HepG2 (cell line): Measurements from ENCODE around the gene BATF. TPM values are rescaled to one million over a fixed set of nuclear protein-coding genes. Genes with fewer than 3 reads are reported as not detected.

ENCODE experiments used
- ATAC-seq: fragments of 200-7000 bp; cut with Tn5 transposase; 3 replicates; pipeline ENCODE4 v1.9.1; 2020; ENCODE audit warnings: mild to moderate bottlenecking, moderate library complexity
- BruUV-seq: library from RNA; stranded (reverse); fragments of 400-500 nt; replicated peaks from 2 replicates; lab custom pipeline; 2021; lab: Mats Ljungman, UMichigan
- CTCF ChIA-PET: fragments of 300-600 bp; formaldehyde crosslinking; extraction: SDS; loops from one replicate; lab custom pipeline; 2021; ENCODE audit warnings: low total read pairs, inconsistent platforms, low intra/inter-chr PET ratio; lab: Yijun Ruan, JAX
- POLR2A ChIA-PET: fragments of 350-600 bp; sonication (Branson Sonifier 250); formaldehyde crosslinking; loops from one replicate; lab custom pipeline; 2020; ENCODE audit warnings: antibody characterized with exemption, inconsistent platforms; lab: Yijun Ruan, JAX
- DNase-seq: peaks from one replicate; pipeline ENCODE4 v3.0.0-alpha.2; 2015; ENCODE audit warnings: low spot score
- FAIRE-seq: peaks from 3 replicates; lab custom pipeline; 2011; peaks lifted over from hg19 to GRCh38; lab: Jason Lieb, UNC
- H2AFZ ChIP-seq: one replicate; pipeline ENCODE4 v1.6.1; 2011; ENCODE audit warnings: low read length, inconsistent platforms
- H3K27ac ChIP-seq: fragments of 300-600 bp; 3 replicates; pipeline ENCODE4 v1.8.0; 2011; ENCODE audit warnings: mixed run types, mild to moderate bottlenecking, mixed read lengths, low read length, inconsistent platforms; ENCODE audit not compliant: insufficient read depth; ENCODE audit errors: extremely low read length
- H3K27me3 ChIP-seq, 2 experiments: fragments of 200-600 bp in 1 of 2; 2 replicates in 1 of 2; 3 replicates in 1 of 2; pipeline versions ENCODE4 v1.6.0 to v1.8.0; 2011; ENCODE audit warnings: low read length in 2 of 2, mild to moderate bottlenecking in 2 of 2, moderate library complexity in 2 of 2, inconsistent platforms in 1 of 2; ENCODE audit not compliant: insufficient read depth in 2 of 2, control insufficient read depth in 1 of 2
- H3K36me3 ChIP-seq, 2 experiments: fragments of 200-600 bp in 1 of 2; replicated peaks in 1 of 2; 2 replicates in 1 of 2; 3 replicates in 1 of 2; pipeline versions ENCODE4 v1.5.1 to v1.8.0; 2011; ENCODE audit warnings: low read length in 2 of 2, inconsistent platforms in 1 of 2; ENCODE audit not compliant: insufficient read depth in 2 of 2, control insufficient read depth in 1 of 2
- H3K4me1 ChIP-seq: 2 replicates; pipeline ENCODE4 v1.5.1; 2012; ENCODE audit warnings: low read length, inconsistent platforms; ENCODE audit not compliant: insufficient read depth
- H3K4me2 ChIP-seq: 2 replicates; pipeline ENCODE4 v1.6.0; 2011; ENCODE audit warnings: low read depth, low read length, inconsistent platforms
- H3K4me3 ChIP-seq, 3 experiments: fragments of 200-600 bp in 1 of 3; sonication (generic), shearing (Covaris generic) in 1 of 3; replicated peaks in 1 of 3; 2 replicates each; pipeline ENCODE4 v1.5.1; 2011 to 2016; ENCODE audit warnings: low read length in 3 of 3, inconsistent platforms in 2 of 3, low read depth in 2 of 3, mild to moderate bottlenecking in 2 of 3, control low read depth in 1 of 3, mixed read lengths in 1 of 3; ENCODE audit not compliant: insufficient read depth in 1 of 3
- H3K79me2 ChIP-seq: one replicate; pipeline ENCODE4 v1.6.1; 2011; ENCODE audit warnings: low read length, inconsistent platforms; ENCODE audit not compliant: insufficient read depth
- H3K9ac ChIP-seq: 2 replicates; pipeline ENCODE4 v1.6.0; 2011; ENCODE audit warnings: mild to moderate bottlenecking, low read depth, low read length, inconsistent platforms; ENCODE audit not compliant: insufficient read depth
- H3K9me3 ChIP-seq: 2 replicates; pipeline ENCODE4 v1.5.1; 2012; ENCODE audit warnings: mild to moderate bottlenecking, low read length
- H4K20me1 ChIP-seq: 2 replicates; pipeline ENCODE4 v1.6.0; 2011; ENCODE audit warnings: inconsistent platforms, mild to moderate bottlenecking, low read length, moderate library complexity; ENCODE audit not compliant: insufficient read depth
- BCL6 ChIP-seq: IDR thresholded peaks from 2 replicates; pipeline ENCODE4 v1.6.1; 2016; ENCODE audit warnings: missing genetic modification reagents, missing compliant biosample characterization
- HES4 ChIP-seq: sonication (generic); formaldehyde crosslinking; IDR thresholded peaks from 2 replicates; pipeline ENCODE4 v1.9.0; 2021; ENCODE audit warnings: mild to moderate bottlenecking, missing genetic modification reagents, borderline replicate concordance
- NR2F2 ChIP-seq: IDR thresholded peaks from 2 replicates; pipeline ENCODE4 v1.6.1; 2012; ENCODE audit warnings: low read depth, inconsistent platforms, borderline replicate concordance
- RFXAP ChIP-seq: sonication (generic); formaldehyde crosslinking; IDR thresholded peaks from 2 replicates; pipeline ENCODE4 v1.4.0; 2020; ENCODE audit warnings: missing genetic modification reagents, borderline replicate concordance
- SIN3B ChIP-seq: fragments of 150-350 bp; IDR thresholded peaks from 2 replicates; pipeline ENCODE4 v1.6.1; 2014; ENCODE audit warnings: low read length
- SP4 ChIP-seq: sonication (generic); formaldehyde crosslinking; IDR thresholded peaks from 2 replicates; pipeline ENCODE4 v1.8.1; 2023; ENCODE audit warnings: mild to moderate bottlenecking, missing genetic modification reagents
- ZBTB4 ChIP-seq: sonication (generic); formaldehyde crosslinking; IDR thresholded peaks from 2 replicates; pipeline ENCODE4 v1.4.0; 2020; ENCODE audit warnings: missing genetic modification reagents, mild to moderate bottlenecking, borderline replicate concordance
- ZNF263 ChIP-seq: sonication (generic); formaldehyde crosslinking; IDR thresholded peaks from 2 replicates; pipeline ENCODE4 v1.4.0; 2020; ENCODE audit warnings: missing genetic modification reagents
- WGBS: methylation state at CpG from one replicate; pipeline ENCODE4 v1.1.6; 2017; ENCODE audit warnings: low lambda C conversion rate; 5-methylcytosine and 5-hydroxymethylcytosine counted together
- in situ Hi-C: cut with HindIII; loops from 2 replicates; pipeline ENCODE4 v1.10.0; 2017; ENCODE audit warnings: low pct_unique_long_range_greater_than_20kb; ENCODE audit not compliant: extremely low pct_ligation_motif_present
- intact Hi-C: fragments of 100-400 bp; cut with micrococcal nuclease; formaldehyde crosslinking; loops from one replicate; pipeline ENCODE4 v1.10.0; 2022; ENCODE audit not compliant: unreplicated experiment
- polyA plus RNA-seq, 8 experiments: library from polyadenylated mRNA; depleted of rRNA in 3 of 8; stranded (reverse) in 7 of 8; unstranded in 1 of 8; fragments of >200 nt; fragmentation: Illumina TruSeq in 4 of 8; extraction: Trizol in 4 of 8; gene quantifications; 2 replicates each; pipeline versions ENCODE4 v1.2.1 to v1.2.3, GENCODE V29; 2011 to 2016; ENCODE audit warnings: low read depth in 4 of 8, missing spikeins in 1 of 8, mixed read lengths in 1 of 8; ENCODE audit not compliant: insufficient read depth in 1 of 8
- total RNA-seq, 5 experiments: library from RNA; depleted of rRNA; stranded (reverse); fragments of >200 nt; fragmentation: Illumina TruSeq; extraction: Trizol; gene quantifications; 2 replicates each; pipeline ENCODE4 v1.2.3, GENCODE V29; 2016; ENCODE audit warnings: low read depth in 1 of 5
- TF ChIP-seq, protein P1 (sequence below): sonication (generic); formaldehyde crosslinking; IDR thresholded peaks from 2 replicates; pipeline ENCODE4 v1.5.0; 2020; ENCODE audit warnings: missing genetic modification reagents
- TF ChIP-seq, protein P2 (sequence below), 2 experiments: sonication (generic) in 1 of 2; formaldehyde crosslinking in 1 of 2; IDR thresholded peaks; 2 replicates each; pipeline versions ENCODE4 v1.6.1 to v1.9.0; 2014 to 2022; ENCODE audit warnings: antibody characterized with exemption in 1 of 2, borderline replicate concordance in 1 of 2, inconsistent platforms in 1 of 2, low read depth in 1 of 2, missing genetic modification reagents in 1 of 2

The BATF gene
- total and polyA plus RNA-seq, 2 of the 13 experiments (the other 11 are each of a cell fraction or from before 2014, with no cell fraction given): 0.22 to 0.37 TPM

- TF ChIP-seq, protein P1, sequence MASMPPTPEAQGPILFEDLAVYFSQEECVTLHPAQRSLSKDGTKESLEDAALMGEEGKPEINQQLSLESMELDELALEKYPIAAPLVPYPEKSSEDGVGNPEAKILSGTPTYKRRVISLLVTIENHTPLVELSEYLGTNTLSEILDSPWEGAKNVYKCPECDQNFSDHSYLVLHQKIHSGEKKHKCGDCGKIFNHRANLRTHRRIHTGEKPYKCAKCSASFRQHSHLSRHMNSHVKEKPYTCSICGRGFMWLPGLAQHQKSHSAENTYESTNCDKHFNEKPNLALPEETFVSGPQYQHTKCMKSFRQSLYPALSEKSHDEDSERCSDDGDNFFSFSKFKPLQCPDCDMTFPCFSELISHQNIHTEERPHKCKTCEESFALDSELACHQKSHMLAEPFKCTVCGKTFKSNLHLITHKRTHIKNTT: no peak
- TF ChIP-seq RFXAP: peak; percentile 54; the same call in 1 of the 2 replicates
- 0 out of 2 replicates have a peak, but pooled peaks have one; percentile 28 for TF ChIP-seq ZBTB4 (CRISPR knock-in tag)
- TF ChIP-seq, all 625 proteins: peak for 39
Measured at GRCh38 chr14:75579338-75579864, 57.1 kb downstream of the BATF start (continued).

DNA sequence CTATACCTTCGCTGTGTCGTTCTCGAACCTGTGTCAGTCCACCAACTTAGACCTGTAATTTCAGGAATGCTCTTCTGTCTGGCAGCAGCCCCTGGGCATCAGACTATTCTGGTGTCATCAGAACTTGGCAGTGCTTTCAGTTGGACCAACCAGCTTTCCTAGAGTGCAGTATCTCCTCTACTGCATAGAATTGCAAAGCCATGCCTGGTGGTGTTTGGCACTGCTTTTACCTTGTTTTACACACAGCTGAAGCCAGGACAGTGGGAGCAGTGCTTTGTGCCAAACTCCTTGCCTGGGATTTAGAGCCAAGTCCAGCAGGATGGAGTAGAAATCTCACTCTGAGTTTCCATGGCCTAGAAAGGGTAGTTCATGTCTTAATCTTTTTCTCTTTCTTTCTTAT is 57.6 kb downstream of the BATF start:
- peak overlapping the region; percentile 64 to 91 (median 82) for H3K4me3 ChIP-seq
- no peak for FAIRE-seq
- H3K27me3 ChIP-seq: no peaks in the 10 kb centered on the region; a peak in 1 of 5 replicates
- H3K4me2 ChIP-seq: peak overlapping the region; percentile 96
- H3K9ac ChIP-seq: peak overlapping the region; percentile 73
- no peak for DNase-seq
- ChIA-PET POLR2A (interaction anchor here (1.9 to 6.1 kb wide), 3 partner anchors 66 to 77 kb away, joined by 11 to 127 read pairs (median 22); no protein-coding TSS in a partner anchor), CTCF (interaction anchor here (4.4 kb wide), 1 partner anchor 73 kb away, joined by 123 read pairs; no protein-coding TSS in a partner anchor)
- no peaks in the 10 kb centered on the region for H3K9me3 ChIP-seq
- no peaks in the 10 kb centered on the region for H3K36me3 ChIP-seq
- intact Hi-C loops: loop anchor here (5.0 kb wide), 1 partner anchor 402 kb away; the partner anchor contains the start of gene TGFB3
- no peak overlapping the region for H2AFZ ChIP-seq
- H3K4me1 ChIP-seq: peaks cover 48% of the 10 kb centered on the region
- peak; percentile 5; the same call in 2 of the 3 replicates for ATAC-seq
- peaks cover 18% of the 10 kb centered on the region for H3K79me2 ChIP-seq
- no TSS peak for BruUV-seq
- H4K20me1 ChIP-seq: no peaks in the 10 kb centered on the region
- no peak overlapping the region for H3K27ac ChIP-seq
- in situ Hi-C loops: loop anchor here (5.0 kb wide), 1 partner anchor 72 kb away; no protein-coding TSS in a partner anchor
- 17% methylated on average over 3 of the region's 3 CpGs for WGBS
- TF ChIP-seq NR2F2 (no peak), HES4 (no peak), ZNF263 (CRISPR knock-in tag) (no peak), SIN3B (no peak), BCL6 (CRISPR knock-in tag) (0 out of 2 replicates have a peak, but pooled peaks have one; percentile 18), SP4 (no peak)
- TF ChIP-seq, protein P2, sequence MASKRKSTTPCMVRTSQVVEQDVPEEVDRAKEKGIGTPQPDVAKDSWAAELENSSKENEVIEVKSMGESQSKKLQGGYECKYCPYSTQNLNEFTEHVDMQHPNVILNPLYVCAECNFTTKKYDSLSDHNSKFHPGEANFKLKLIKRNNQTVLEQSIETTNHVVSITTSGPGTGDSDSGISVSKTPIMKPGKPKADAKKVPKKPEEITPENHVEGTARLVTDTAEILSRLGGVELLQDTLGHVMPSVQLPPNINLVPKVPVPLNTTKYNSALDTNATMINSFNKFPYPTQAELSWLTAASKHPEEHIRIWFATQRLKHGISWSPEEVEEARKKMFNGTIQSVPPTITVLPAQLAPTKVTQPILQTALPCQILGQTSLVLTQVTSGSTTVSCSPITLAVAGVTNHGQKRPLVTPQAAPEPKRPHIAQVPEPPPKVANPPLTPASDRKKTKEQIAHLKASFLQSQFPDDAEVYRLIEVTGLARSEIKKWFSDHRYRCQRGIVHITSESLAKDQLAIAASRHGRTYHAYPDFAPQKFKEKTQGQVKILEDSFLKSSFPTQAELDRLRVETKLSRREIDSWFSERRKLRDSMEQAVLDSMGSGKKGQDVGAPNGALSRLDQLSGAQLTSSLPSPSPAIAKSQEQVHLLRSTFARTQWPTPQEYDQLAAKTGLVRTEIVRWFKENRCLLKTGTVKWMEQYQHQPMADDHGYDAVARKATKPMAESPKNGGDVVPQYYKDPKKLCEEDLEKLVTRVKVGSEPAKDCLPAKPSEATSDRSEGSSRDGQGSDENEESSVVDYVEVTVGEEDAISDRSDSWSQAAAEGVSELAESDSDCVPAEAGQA (IDR thresholded peaks at IDR 0.05; ENCODE audit: low read depth): no peak
- TF ChIP-seq, protein P2 (CRISPR knock-in tag; IDR thresholded peaks at IDR 0.05; ENCODE audit: borderline replicate concordance): no peak
